H9 (cell line): ENCODE measurements around the gene TNFAIP6. TPM values are rescaled to one million over a fixed set of nuclear protein-coding genes. Genes with fewer than 3 reads are reported as not detected.
A peak's percentile ranks its signal among the peaks of the same experiment; 100 is the strongest.

ENCODE experiments used
- DNase-seq: peaks from one replicate; pipeline ENCODE4 v3.0.0-alpha.2; 2017
- H2AFZ ChIP-seq: one replicate; pipeline ENCODE4 v1.6.1; 2013; ENCODE audit warnings: mild to moderate bottlenecking, low read length, control low read depth, moderate library complexity
- H2AK5ac ChIP-seq: 2 replicates; pipeline ENCODE4 v1.6.1; 2013; ENCODE audit warnings: low read length, control low read depth, mixed read lengths; ENCODE audit not compliant: insufficient read length
- H2BK120ac ChIP-seq: one replicate; pipeline ENCODE4 v1.6.1; 2013; ENCODE audit warnings: low read depth, mild to moderate bottlenecking, low read length, control low read depth, inconsistent platforms; ENCODE audit not compliant: poor library complexity, severe bottlenecking
- H2BK12ac ChIP-seq: 2 replicates; pipeline ENCODE4 v1.6.1; 2013; ENCODE audit warnings: low read length, control low read depth, mixed read lengths, low read depth; ENCODE audit not compliant: insufficient read length
- H2BK15ac ChIP-seq: 2 replicates; pipeline ENCODE4 v1.6.1; 2013; ENCODE audit warnings: low read depth, low read length, control low read depth
- H2BK20ac ChIP-seq: one replicate; pipeline ENCODE4 v1.6.1; 2013; ENCODE audit warnings: low read depth, mild to moderate bottlenecking, low read length, control low read depth, inconsistent platforms; ENCODE audit not compliant: poor library complexity, severe bottlenecking
- H2BK5ac ChIP-seq: 2 replicates; pipeline ENCODE4 v1.6.1; 2013; ENCODE audit warnings: low read length, control low read depth, mixed read lengths; ENCODE audit not compliant: insufficient read length
- H3K14ac ChIP-seq: 2 replicates; pipeline ENCODE4 v1.6.1; 2013; ENCODE audit warnings: low read length, control low read depth; ENCODE audit not compliant: insufficient read depth
- H3K18ac ChIP-seq: 2 replicates; pipeline ENCODE4 v1.6.1; 2013; ENCODE audit warnings: low read depth, mild to moderate bottlenecking, mixed read lengths, low read length, control low read depth; ENCODE audit not compliant: insufficient read length
- H3K23ac ChIP-seq: 2 replicates; pipeline ENCODE4 v1.6.1; 2013; ENCODE audit warnings: low read length, control low read depth, mixed read lengths, low read depth; ENCODE audit not compliant: insufficient read length
- H3K23me2 ChIP-seq: 2 replicates; pipeline ENCODE4 v1.6.1; 2013; ENCODE audit warnings: low read depth, mild to moderate bottlenecking, mixed read lengths, low read length, control low read depth; ENCODE audit not compliant: insufficient read length, poor library complexity, severe bottlenecking
- H3K27ac ChIP-seq: 2 replicates; pipeline ENCODE4 v1.5.1; 2013; ENCODE audit warnings: low read length, control low read depth, mixed read lengths, low read depth; ENCODE audit not compliant: insufficient read length
- H3K27me3 ChIP-seq: 2 replicates; pipeline ENCODE4 v1.6.1; 2013; ENCODE audit warnings: low read length, control low read depth, inconsistent platforms; ENCODE audit not compliant: insufficient read depth
- H3K4ac ChIP-seq: 2 replicates; pipeline ENCODE4 v1.6.1; 2013; ENCODE audit warnings: low read depth, mild to moderate bottlenecking, control low read depth, inconsistent platforms, low read length, moderate library complexity
- H3K4me1 ChIP-seq: 2 replicates; pipeline ENCODE4 v1.6.1; 2013; ENCODE audit warnings: low read length, control low read depth, inconsistent platforms; ENCODE audit not compliant: insufficient read depth
- H3K4me2 ChIP-seq: 2 replicates; pipeline ENCODE4 v1.6.1; 2013; ENCODE audit warnings: low read length, control low read depth, mixed read lengths; ENCODE audit not compliant: insufficient read length, insufficient read depth
- H3K56ac ChIP-seq: 2 replicates; pipeline ENCODE4 v1.6.1; 2013; ENCODE audit warnings: low read depth, mild to moderate bottlenecking, mixed read lengths, low read length, control low read depth; ENCODE audit not compliant: insufficient read length
- H3K79me1 ChIP-seq: 2 replicates; pipeline ENCODE4 v1.6.1; 2013; ENCODE audit warnings: low read depth, mild to moderate bottlenecking, moderate library complexity, low read length, control low read depth, inconsistent platforms; ENCODE audit not compliant: insufficient read depth, poor library complexity, severe bottlenecking
- H3K79me2 ChIP-seq: 2 replicates; pipeline ENCODE4 v1.6.1; 2013; ENCODE audit warnings: low read length, control low read depth, inconsistent platforms; ENCODE audit not compliant: insufficient read depth
- H3K9ac ChIP-seq: 2 replicates; pipeline ENCODE4 v1.6.1; 2013; ENCODE audit warnings: low read length, control low read depth, mixed read lengths; ENCODE audit not compliant: insufficient read length; ENCODE audit errors: extremely low read depth
- H3K9me3 ChIP-seq: one replicate; pipeline ENCODE4 v1.6.1; 2013; ENCODE audit warnings: low read depth, low read length, inconsistent platforms; ENCODE audit not compliant: control insufficient read depth
- H3T11ph ChIP-seq: one replicate; pipeline ENCODE4 v1.6.1; 2013; ENCODE audit warnings: mild to moderate bottlenecking, low read length, control low read depth, inconsistent platforms
- H4K20me1 ChIP-seq: one replicate; pipeline ENCODE4 v1.6.1; 2013; ENCODE audit not compliant: control insufficient read depth, insufficient read length, insufficient read depth
- H4K5ac ChIP-seq: 2 replicates; pipeline ENCODE4 v1.6.1; 2013; ENCODE audit warnings: low read depth, mild to moderate bottlenecking, mixed read lengths, low read length, control low read depth; ENCODE audit not compliant: insufficient read length
- H4K8ac ChIP-seq: replicated peaks from 2 replicates; pipeline ENCODE4 v1.6.1; 2013; ENCODE audit warnings: low read length, control low read depth, mixed read lengths, low read depth; ENCODE audit not compliant: insufficient read length
- H4K91ac ChIP-seq: 2 replicates; pipeline ENCODE4 v1.6.1; 2013; ENCODE audit warnings: low read depth, mild to moderate bottlenecking, moderate library complexity, mixed read lengths, low read length, control low read depth; ENCODE audit not compliant: insufficient read length
- H3K27ac Mint-ChIP-seq, 3 experiments: 2 replicates in 2 of 3; 3 replicates in 1 of 3; pipeline ENCODE4 v1.8.0; 2020 to 2021; ENCODE audit warnings: mixed read lengths in 3 of 3, mild to moderate bottlenecking in 1 of 3, moderate library complexity in 1 of 3
- H3K27me3 Mint-ChIP-seq: 2 replicates; pipeline ENCODE4 v1.8.0; 2021; ENCODE audit warnings: low read depth, mild to moderate bottlenecking, moderate library complexity, mixed read lengths
- H3K36me3 Mint-ChIP-seq, 3 experiments: 2 replicates in 2 of 3; 3 replicates in 1 of 3; pipeline ENCODE4 v1.8.0; 2020 to 2021; ENCODE audit warnings: low read depth in 3 of 3, mixed read lengths in 3 of 3; ENCODE audit not compliant: insufficient read depth in 1 of 3
- H3K4me1 Mint-ChIP-seq, 2 experiments: 2 replicates each; pipeline ENCODE4 v1.8.0; 2020; ENCODE audit warnings: mixed read lengths in 2 of 2
- H3K4me3 Mint-ChIP-seq, 2 experiments: 2 replicates in 1 of 2; 3 replicates in 1 of 2; pipeline ENCODE4 v1.8.0; 2020 to 2021; ENCODE audit warnings: mild to moderate bottlenecking in 2 of 2, mixed read lengths in 2 of 2, moderate library complexity in 1 of 2
- H3K9me3 Mint-ChIP-seq, 2 experiments: 2 replicates in 1 of 2; 3 replicates in 1 of 2; pipeline ENCODE4 v1.8.0; 2020; ENCODE audit warnings: mild to moderate bottlenecking in 2 of 2, mixed read lengths in 2 of 2, moderate library complexity in 1 of 2
- WGBS: extraction: QIAGEN DNeasy Blood & Tissue Kit; methylation state at CpG from one replicate; pipeline ENCODE4 v1.1.7; 2013; ENCODE audit warnings: missing lambda C conversion rate, low lambda C conversion rate, mixed read lengths; ENCODE audit not compliant: insufficient read length; ENCODE audit errors: extremely low coverage; 5-methylcytosine and 5-hydroxymethylcytosine counted together
- total RNA-seq: library from RNA; stranded (reverse); gene quantifications from 2 replicates; pipeline ENCODE4 v1.2.1, GENCODE V29; 2021
- TF ChIP-seq, protein P1 (sequence below): fragments of 200-600 bp; sonication (generic); conservative IDR thresholded peaks from 3 replicates; pipeline ENCODE4 v1.8.0; 2021; ENCODE audit warnings: antibody characterized with exemption, mild to moderate bottlenecking

The TNFAIP6 gene
- total RNA-seq, 1 experiment from 2014 or later = 1.2 TPM

DNA sequence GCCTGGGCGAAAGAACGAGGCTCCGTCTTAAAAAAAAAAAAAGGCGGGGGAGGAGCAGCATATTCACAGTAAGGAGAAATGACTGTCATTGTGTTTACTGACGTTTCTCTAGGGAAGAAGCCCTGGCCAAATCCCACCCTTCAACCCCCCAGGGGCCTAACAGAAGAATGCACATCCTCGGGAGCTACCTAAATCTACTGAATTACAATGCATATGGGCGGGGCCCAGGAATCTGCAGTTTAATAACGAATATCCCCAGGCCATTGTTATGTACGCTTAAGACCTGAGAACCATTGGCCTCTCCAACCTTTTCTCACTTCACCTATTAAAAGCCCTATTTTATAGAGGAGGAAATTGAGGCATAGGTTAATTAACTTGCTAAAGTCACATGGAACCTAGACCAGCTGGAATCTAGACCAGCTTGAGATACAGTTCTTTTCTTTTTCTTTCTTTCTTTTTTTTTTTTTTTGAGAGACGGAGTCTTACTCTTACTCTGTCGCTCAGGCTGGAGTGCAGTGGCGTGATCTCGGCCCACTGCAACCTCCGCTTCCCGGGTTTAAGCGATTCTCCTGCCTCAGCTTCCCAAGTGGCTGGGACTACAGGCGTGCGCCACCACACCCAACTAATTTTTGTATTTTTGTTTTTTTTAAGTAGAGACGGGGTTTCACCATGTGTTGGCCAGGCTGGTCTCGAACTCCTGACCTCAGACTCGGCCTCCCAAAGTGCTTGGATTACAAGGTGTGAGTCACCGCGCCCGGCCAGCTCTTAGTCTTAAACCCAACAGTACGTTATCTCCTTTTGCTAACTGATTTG, 51.6 kb downstream of the TNFAIP6 start:
- no peaks in the 10 kb centered on the region for H3K4me1 ChIP-seq

More for the DNA sequence above, 51.6 kb downstream of the TNFAIP6 start:
- H3K23ac ChIP-seq = no peak overlapping the region
- no peak overlapping the region for H2BK20ac ChIP-seq
- Mint-ChIP-seq H3K9me3 (peaks cover 3 to 8% of the 10 kb centered on the region in 2 experiments), H3K4me1 (peaks cover 8 to 19% of the 10 kb centered on the region in 2 experiments), H3K36me3 (peaks cover 20 to 38% (median 28%) of the 10 kb centered on the region in 3 experiments), H3K27ac (peak overlapping the region; percentile 96 to 100 (median 97)), H3K27me3 (no peaks in the 10 kb centered on the region), H3K4me3 (peak overlapping the region; percentile 94 to 99)
- peak overlapping the region; percentile 26; the same call in 1 of the 2 replicates for H3K14ac ChIP-seq
- H2BK12ac ChIP-seq = no peak overlapping the region
- H2AK5ac ChIP-seq = no peak overlapping the region
- no peak overlapping the region for H3K4ac ChIP-seq
- peaks cover 4% of the 10 kb centered on the region for H3K79me1 ChIP-seq
- peak overlapping the region; percentile 61 for H2AFZ ChIP-seq
- no peak overlapping the region for H2BK15ac ChIP-seq
- H3K4me2 ChIP-seq = peak overlapping the region; percentile 27
- no peaks in the 10 kb centered on the region for H3K9me3 ChIP-seq
- peak overlapping the region; percentile 47 for H3T11ph ChIP-seq
- WGBS = no CpG with 5 or more reads among the region's 25 CpGs
- no peak overlapping the region for H2BK120ac ChIP-seq
- H4K20me1 ChIP-seq = peaks cover 2% of the 10 kb centered on the region
- no peak overlapping the region for H4K91ac ChIP-seq
- no peak overlapping the region for H3K9ac ChIP-seq
- TF ChIP-seq, protein P1, sequence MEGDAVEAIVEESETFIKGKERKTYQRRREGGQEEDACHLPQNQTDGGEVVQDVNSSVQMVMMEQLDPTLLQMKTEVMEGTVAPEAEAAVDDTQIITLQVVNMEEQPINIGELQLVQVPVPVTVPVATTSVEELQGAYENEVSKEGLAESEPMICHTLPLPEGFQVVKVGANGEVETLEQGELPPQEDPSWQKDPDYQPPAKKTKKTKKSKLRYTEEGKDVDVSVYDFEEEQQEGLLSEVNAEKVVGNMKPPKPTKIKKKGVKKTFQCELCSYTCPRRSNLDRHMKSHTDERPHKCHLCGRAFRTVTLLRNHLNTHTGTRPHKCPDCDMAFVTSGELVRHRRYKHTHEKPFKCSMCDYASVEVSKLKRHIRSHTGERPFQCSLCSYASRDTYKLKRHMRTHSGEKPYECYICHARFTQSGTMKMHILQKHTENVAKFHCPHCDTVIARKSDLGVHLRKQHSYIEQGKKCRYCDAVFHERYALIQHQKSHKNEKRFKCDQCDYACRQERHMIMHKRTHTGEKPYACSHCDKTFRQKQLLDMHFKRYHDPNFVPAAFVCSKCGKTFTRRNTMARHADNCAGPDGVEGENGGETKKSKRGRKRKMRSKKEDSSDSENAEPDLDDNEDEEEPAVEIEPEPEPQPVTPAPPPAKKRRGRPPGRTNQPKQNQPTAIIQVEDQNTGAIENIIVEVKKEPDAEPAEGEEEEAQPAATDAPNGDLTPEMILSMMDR = no peak
- peaks cover 17% of the 10 kb centered on the region; the same call in 1 of the 2 replicates for H3K79me2 ChIP-seq
- H4K8ac ChIP-seq = no peak overlapping the region
- peak; percentile 91 for DNase-seq
- H3K27ac ChIP-seq = peak overlapping the region; percentile 92
- no peaks in the 10 kb centered on the region for H3K23me2 ChIP-seq
- peak overlapping the region; percentile 87 for H4K5ac ChIP-seq
- no peaks in the 10 kb centered on the region for H3K27me3 ChIP-seq
- H3K56ac ChIP-seq = no peak overlapping the region
- H2BK5ac ChIP-seq = peak overlapping the region; percentile 50
- peak overlapping the region; percentile 77 for H3K18ac ChIP-seq
